ENCODE data around the gene USP36. TPM values are rescaled to one million over a fixed set of nuclear protein-coding genes. Genes with fewer than 3 reads are reported as not detected.

The USP36 gene
- total RNA-seq, 1 experiment from 2014 or later = 29.6 TPM

DNA sequence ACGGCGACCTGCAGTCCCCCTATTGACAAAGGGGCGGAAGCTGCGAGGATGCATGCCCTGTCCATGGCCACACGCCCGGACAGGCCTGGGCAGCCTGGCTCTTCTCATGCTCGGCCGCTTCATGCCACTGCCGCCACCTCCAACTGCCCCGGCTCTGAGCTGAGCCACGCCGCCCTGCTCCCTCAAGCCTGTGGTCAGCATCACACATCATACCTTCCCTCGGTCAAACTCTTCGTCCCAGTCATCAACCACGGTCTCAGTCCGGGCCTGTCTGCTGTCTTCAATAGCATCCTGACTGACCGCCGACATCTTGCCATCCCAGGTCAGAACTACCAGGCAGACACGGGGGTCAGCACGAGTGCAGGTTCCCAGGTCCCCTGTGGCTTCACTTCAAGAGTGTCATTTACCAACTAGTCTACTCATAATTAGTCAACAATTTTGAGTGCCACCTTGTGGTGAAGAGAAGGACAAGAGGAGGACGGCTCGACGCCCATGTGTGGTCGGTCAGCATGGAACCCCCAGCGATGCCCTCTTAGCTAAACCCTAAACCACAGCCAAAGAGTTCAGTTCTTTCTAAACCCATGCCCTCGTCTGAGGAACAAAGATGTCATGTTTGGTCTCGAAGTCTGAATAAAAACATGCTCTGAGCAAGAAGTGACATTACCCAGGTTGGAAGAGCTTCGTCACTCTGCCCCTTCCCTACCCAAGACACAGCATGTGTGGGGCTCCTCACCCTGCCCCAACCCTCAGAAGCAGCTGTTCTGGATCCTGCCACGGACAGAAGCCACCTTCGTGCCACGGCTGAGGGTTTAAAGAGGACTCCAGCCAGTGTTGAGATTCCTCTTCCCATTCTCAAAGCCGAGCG lies 41.7 kb downstream of the USP36 start:
- no peaks in the 10 kb centered on the region for H3K4me1 ChIP-seq (ENCODE audit: low read length)
- H3K36me3 ChIP-seq (ENCODE audit: insufficient read depth, low read length) = peaks cover 37% of the 10 kb centered on the region
- no peak overlapping the region for H3K27ac ChIP-seq (ENCODE audit: low read length)
- no peak overlapping the region for H3K9ac ChIP-seq (ENCODE audit: low read length)
- H2AFZ ChIP-seq (ENCODE audit: low read length) = no peak overlapping the region
- H3K4me2 ChIP-seq (ENCODE audit: low read depth, low read length, poor library complexity, severe bottlenecking) = no peak overlapping the region
- H3K9me2 ChIP-seq (replicated peaks; ENCODE audit: insufficient read depth, low read length) = no peaks in the 10 kb centered on the region
- no peak overlapping the region for H3K4me3 ChIP-seq (ENCODE audit: low read length)
- H3K9me3 ChIP-seq (ENCODE audit: low read length) = no peaks in the 10 kb centered on the region
- H4K20me1 ChIP-seq (ENCODE audit: insufficient read depth, low read depth, low read length) = peaks cover 18% of the 10 kb centered on the region
- no peak for DNase-seq
- H3K27me3 ChIP-seq (ENCODE audit: low read length) = no peaks in the 10 kb centered on the region
- H3K79me2 ChIP-seq (ENCODE audit: low read length) = peaks cover 5% of the 10 kb centered on the region; the same call in 1 of the 2 replicates

- H3K9ac ChIP-seq (ENCODE audit: low read length) = no peak overlapping the region
- no peaks in the 10 kb centered on the region for H3K9me3 ChIP-seq (ENCODE audit: low read length)
- H3K4me3 ChIP-seq (ENCODE audit: low read length) = no peak overlapping the region
- H3K4me2 ChIP-seq (ENCODE audit: low read depth, low read length, poor library complexity, severe bottlenecking) = no peak overlapping the region
- H4K20me1 ChIP-seq (ENCODE audit: insufficient read depth, low read depth, low read length) = peaks cover 18% of the 10 kb centered on the region
- peaks cover 30% of the 10 kb centered on the region; the same call in 1 of the 2 replicates for H3K36me3 ChIP-seq (ENCODE audit: insufficient read depth, low read length)
- DNase-seq = no peak
- no peaks in the 10 kb centered on the region for H3K27me3 ChIP-seq (ENCODE audit: low read length)
- no peak overlapping the region for H2AFZ ChIP-seq (ENCODE audit: low read length)
- no peaks in the 10 kb centered on the region for H3K9me2 ChIP-seq (replicated peaks; ENCODE audit: insufficient read depth, low read length)
- peaks cover 5% of the 10 kb centered on the region; the same call in 1 of the 2 replicates for H3K79me2 ChIP-seq (ENCODE audit: low read length)
- H3K27ac ChIP-seq (ENCODE audit: low read length) = no peak overlapping the region
- no peaks in the 10 kb centered on the region for H3K4me1 ChIP-seq (ENCODE audit: low read length)
Measured at GRCh38 chr17:78797691-78798585, 42.7 kb downstream of the USP36 start.

GRCh38 chr17:78797213-78797612 lies 43.4 kb downstream of the USP36 start:
- DNase-seq = no peak
- peaks cover 18% of the 10 kb centered on the region for H4K20me1 ChIP-seq (ENCODE audit: insufficient read depth, low read depth, low read length)
- H2AFZ ChIP-seq (ENCODE audit: low read length) = no peak overlapping the region
- no peak overlapping the region for H3K27ac ChIP-seq (ENCODE audit: low read length)
- H3K9me2 ChIP-seq (replicated peaks; ENCODE audit: insufficient read depth, low read length) = no peaks in the 10 kb centered on the region
- peaks cover 5% of the 10 kb centered on the region; the same call in 1 of the 2 replicates for H3K79me2 ChIP-seq (ENCODE audit: low read length)
- H3K4me1 ChIP-seq (ENCODE audit: low read length) = no peaks in the 10 kb centered on the region
- H3K36me3 ChIP-seq (ENCODE audit: insufficient read depth, low read length) = peaks cover 30% of the 10 kb centered on the region; the same call in 1 of the 2 replicates
- no peak overlapping the region for H3K4me2 ChIP-seq (ENCODE audit: low read depth, low read length, poor library complexity, severe bottlenecking)
- no peak overlapping the region for H3K9ac ChIP-seq (ENCODE audit: low read length)
- H3K9me3 ChIP-seq (ENCODE audit: low read length) = no peaks in the 10 kb centered on the region
- H3K4me3 ChIP-seq (ENCODE audit: low read length) = no peak overlapping the region
- no peaks in the 10 kb centered on the region for H3K27me3 ChIP-seq (ENCODE audit: low read length)

DNA sequence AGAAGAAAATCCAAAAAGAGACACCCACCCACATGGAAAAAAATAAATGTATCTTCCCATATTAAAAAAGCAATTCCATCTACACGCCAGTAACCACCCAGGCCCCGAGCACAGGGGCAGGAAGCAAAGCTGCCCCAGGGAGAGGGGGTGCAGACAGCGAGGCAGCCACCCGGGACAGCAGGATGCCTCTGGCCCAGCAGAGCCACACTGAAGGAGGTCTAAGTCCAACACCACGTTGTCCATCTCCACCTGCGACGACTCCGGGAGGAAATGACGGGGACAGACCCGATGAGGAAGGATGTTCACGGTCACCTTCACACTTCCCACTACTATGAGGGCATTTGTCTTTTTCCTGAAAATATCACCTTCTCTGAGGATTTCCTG lies 44.1 kb downstream of the USP36 start:
- Histone ChIP-seq H3K27me3 (ENCODE audit: low read length) (no peaks in the 10 kb centered on the region), H3K4me1 (ENCODE audit: low read length) (no peaks in the 10 kb centered on the region), H3K9me3 (ENCODE audit: low read length) (no peaks in the 10 kb centered on the region), H4K20me1 (ENCODE audit: insufficient read depth, low read depth, low read length) (peaks cover 16% of the 10 kb centered on the region), H3K4me2 (ENCODE audit: low read depth, low read length, poor library complexity, severe bottlenecking) (no peak overlapping the region), H3K36me3 (ENCODE audit: insufficient read depth, low read length) (peaks cover 30% of the 10 kb centered on the region; the same call in 1 of the 2 replicates), H3K27ac (ENCODE audit: low read length) (no peak overlapping the region), H3K79me2 (ENCODE audit: low read length) (peaks cover 4% of the 10 kb centered on the region; the same call in 1 of the 2 replicates), H3K9ac (ENCODE audit: low read length) (no peak overlapping the region), H3K4me3 (ENCODE audit: low read length) (no peak overlapping the region), H3K9me2 (replicated peaks; ENCODE audit: insufficient read depth, low read length) (no peaks in the 10 kb centered on the region), H2AFZ (ENCODE audit: low read length) (no peak overlapping the region)
- no peak for DNase-seq

- no peak overlapping the region for H3K4me3 ChIP-seq (ENCODE audit: low read length)
- H3K4me2 ChIP-seq (ENCODE audit: low read depth, low read length, poor library complexity, severe bottlenecking) = no peak overlapping the region
- H3K79me2 ChIP-seq (ENCODE audit: low read length) = no peaks in the 10 kb centered on the region
- no peaks in the 10 kb centered on the region for H3K4me1 ChIP-seq (ENCODE audit: low read length)
- H4K20me1 ChIP-seq (ENCODE audit: insufficient read depth, low read depth, low read length) = peaks cover 12% of the 10 kb centered on the region; the same call in 1 of the 2 replicates
- DNase-seq = no peak
- H3K27me3 ChIP-seq (ENCODE audit: low read length) = no peaks in the 10 kb centered on the region
- H3K9me2 ChIP-seq (replicated peaks; ENCODE audit: insufficient read depth, low read length) = no peaks in the 10 kb centered on the region
- H2AFZ ChIP-seq (ENCODE audit: low read length) = no peak overlapping the region
- H3K9ac ChIP-seq (ENCODE audit: low read length) = no peak overlapping the region
- H3K9me3 ChIP-seq (ENCODE audit: low read length) = no peaks in the 10 kb centered on the region
- H3K36me3 ChIP-seq (ENCODE audit: insufficient read depth, low read length) = peaks cover 30% of the 10 kb centered on the region; the same call in 1 of the 2 replicates
- H3K27ac ChIP-seq (ENCODE audit: low read length) = no peak overlapping the region
Measured at GRCh38 chr17:78795861-78796516, 44.6 kb downstream of the USP36 start.

- Histone ChIP-seq H3K4me1 (ENCODE audit: low read length) (no peaks in the 10 kb centered on the region), H3K9me2 (replicated peaks; ENCODE audit: insufficient read depth, low read length) (no peaks in the 10 kb centered on the region), H4K20me1 (ENCODE audit: insufficient read depth, low read depth, low read length) (peaks cover 15% of the 10 kb centered on the region; the same call in 1 of the 2 replicates), H3K79me2 (ENCODE audit: low read length) (no peaks in the 10 kb centered on the region), H3K4me2 (ENCODE audit: low read depth, low read length, poor library complexity, severe bottlenecking) (no peak overlapping the region), H3K36me3 (ENCODE audit: insufficient read depth, low read length) (peaks cover 30% of the 10 kb centered on the region; the same call in 1 of the 2 replicates), H3K27ac (ENCODE audit: low read length) (no peak overlapping the region), H3K27me3 (ENCODE audit: low read length) (no peaks in the 10 kb centered on the region), H2AFZ (ENCODE audit: low read length) (no peak overlapping the region), H3K9me3 (ENCODE audit: low read length) (no peaks in the 10 kb centered on the region), H3K9ac (ENCODE audit: low read length) (no peak overlapping the region), H3K4me3 (ENCODE audit: low read length) (no peak overlapping the region)
- DNase-seq = no peak
Measured at GRCh38 chr17:78794864-78795640, 45.6 kb downstream of the USP36 start.

- no peak overlapping the region for H3K4me2 ChIP-seq (ENCODE audit: low read depth, low read length, poor library complexity, severe bottlenecking)
- H3K27ac ChIP-seq (ENCODE audit: low read length) = no peak overlapping the region
- H3K4me1 ChIP-seq (ENCODE audit: low read length) = no peaks in the 10 kb centered on the region
- no peak for DNase-seq
- no peak overlapping the region for H2AFZ ChIP-seq (ENCODE audit: low read length)
- H3K79me2 ChIP-seq (ENCODE audit: low read length) = no peaks in the 10 kb centered on the region
- H3K27me3 ChIP-seq (ENCODE audit: low read length) = no peaks in the 10 kb centered on the region
- H3K4me3 ChIP-seq (ENCODE audit: low read length) = no peak overlapping the region
- peaks cover 15% of the 10 kb centered on the region; the same call in 1 of the 2 replicates for H4K20me1 ChIP-seq (ENCODE audit: insufficient read depth, low read depth, low read length)
- H3K36me3 ChIP-seq (ENCODE audit: insufficient read depth, low read length) = peaks cover 27% of the 10 kb centered on the region; the same call in 1 of the 2 replicates
- no peaks in the 10 kb centered on the region for H3K9me2 ChIP-seq (replicated peaks; ENCODE audit: insufficient read depth, low read length)
- no peak overlapping the region for H3K9ac ChIP-seq (ENCODE audit: low read length)
- no peaks in the 10 kb centered on the region for H3K9me3 ChIP-seq (ENCODE audit: low read length)
Measured at GRCh38 chr17:78794399-78794798, 46.2 kb downstream of the USP36 start.
